Right renal cortex interstitium (tissue), 3 donors: ENCODE data around the gene KCNQ2. TPM values are rescaled to one million over a fixed set of nuclear protein-coding genes. Genes with fewer than 3 reads are reported as not detected.

Experiments used
- DNase-seq, 3 donors: peaks; one replicate each; pipeline ENCODE4 v3.0.0-alpha.2; 2013; ENCODE audit warnings: low read depth in 3 of 3, low spot score in 2 of 3
- polyA plus RNA-seq, 3 donors: library from polyadenylated mRNA; unstranded; fragments of 120-200 nt; gene quantifications; one replicate each; pipeline ENCODE4 v1.2.1, GENCODE V29; 2013; ENCODE audit not compliant: insufficient read length in 3 of 3

Gene KCNQ2
- polyA plus RNA-seq, 3 donors: 3.9 to 6.1 (median 4.9) TPM

DNA sequence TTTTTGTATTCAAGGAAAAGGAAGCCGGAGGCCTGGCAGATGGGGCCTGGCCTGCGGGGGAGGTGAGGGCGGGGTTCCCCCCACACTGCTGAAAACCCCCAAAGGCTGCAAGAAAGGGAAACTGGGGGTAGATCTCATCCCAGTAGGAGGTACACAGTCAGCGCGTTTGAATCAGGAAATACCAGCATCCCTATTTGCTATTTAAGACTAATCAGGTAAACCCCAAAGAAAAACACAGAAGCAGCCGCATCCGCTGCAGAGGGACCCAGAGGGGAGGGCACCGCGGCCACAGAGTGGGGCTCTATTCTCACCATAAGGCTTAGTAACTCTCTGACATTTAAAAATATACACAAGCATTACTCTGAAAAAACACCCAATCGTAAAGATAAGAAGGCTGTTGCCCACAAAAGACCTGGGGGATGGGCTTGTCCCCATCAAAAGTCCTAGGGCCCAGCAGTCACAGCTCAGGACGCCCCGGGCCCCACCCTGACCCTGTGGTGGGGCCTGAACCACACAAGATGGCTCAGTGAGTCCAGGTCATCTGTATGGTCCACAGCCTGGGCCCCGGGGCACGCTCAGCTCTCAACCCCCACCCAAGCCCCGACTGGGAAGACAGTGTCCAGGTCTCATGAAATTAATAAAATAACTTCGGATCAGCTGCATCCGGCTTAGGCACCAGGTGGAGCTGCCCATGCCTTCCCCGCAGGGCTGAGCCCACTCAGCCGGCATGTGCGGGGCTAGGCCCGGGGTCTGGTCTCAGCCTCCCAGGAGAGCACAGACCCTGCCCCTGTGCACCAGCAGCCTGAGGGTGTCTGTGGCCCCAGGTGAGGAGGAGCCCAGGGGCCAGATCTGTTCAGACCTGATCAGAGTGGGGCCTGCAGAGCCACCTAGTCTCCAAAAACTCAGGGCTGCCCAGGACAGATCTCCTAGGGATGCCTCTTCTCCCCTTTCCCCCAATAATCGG is 31.0 kb downstream of the KCNQ2 start:
- no peak for DNase-seq

DNA sequence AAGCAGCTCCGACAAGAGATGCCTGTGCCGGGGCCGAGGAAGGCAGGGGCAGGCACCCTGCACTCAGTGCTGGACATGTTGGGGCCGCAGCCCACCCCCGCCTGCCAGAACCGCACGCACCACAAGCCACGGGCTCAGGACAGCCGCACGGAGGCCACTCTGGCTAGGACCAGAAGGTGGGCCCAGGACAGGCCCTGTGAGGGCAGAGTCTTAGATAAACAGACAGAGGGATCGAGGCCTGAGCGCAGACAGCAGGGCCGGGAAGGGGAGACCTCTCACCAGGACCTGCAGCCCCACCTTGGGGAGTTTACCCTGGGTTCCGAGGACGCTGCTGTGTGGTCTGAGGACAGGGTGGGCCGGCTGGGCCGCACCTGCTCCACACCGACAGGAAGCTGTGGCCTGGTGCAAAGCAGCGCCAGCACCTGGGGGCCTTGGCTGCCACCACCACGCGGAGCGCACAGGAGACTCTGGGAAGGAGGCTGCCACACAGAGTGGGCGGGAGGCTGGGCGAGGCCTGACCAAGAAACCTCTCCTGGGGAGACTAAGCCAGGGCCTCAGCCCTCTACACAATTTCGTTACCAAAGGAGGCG is 32.0 kb downstream of the KCNQ2 start:
- no peak for DNase-seq

DNA sequence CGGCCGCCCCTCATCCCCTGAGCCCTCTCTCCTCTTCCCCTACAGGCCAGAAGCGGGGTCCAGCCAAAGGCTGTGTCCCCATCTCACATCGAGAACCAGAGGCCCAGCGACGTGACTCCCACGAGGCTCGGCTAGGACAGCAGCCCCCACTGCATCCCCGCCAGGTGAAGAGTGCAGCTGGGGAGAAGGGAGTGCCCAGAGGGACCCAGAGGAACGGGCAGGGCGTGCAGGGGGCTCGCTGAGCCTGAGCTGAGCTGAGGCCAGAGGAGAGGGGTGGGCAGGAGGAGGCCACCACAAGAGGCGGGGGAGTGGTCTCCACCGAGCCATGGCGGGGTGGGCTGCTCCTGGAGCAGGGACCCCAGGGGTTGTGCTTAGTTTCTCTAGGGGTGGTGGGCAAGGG is 32.6 kb downstream of the KCNQ2 start:
- DNase-seq: no peak

DNA sequence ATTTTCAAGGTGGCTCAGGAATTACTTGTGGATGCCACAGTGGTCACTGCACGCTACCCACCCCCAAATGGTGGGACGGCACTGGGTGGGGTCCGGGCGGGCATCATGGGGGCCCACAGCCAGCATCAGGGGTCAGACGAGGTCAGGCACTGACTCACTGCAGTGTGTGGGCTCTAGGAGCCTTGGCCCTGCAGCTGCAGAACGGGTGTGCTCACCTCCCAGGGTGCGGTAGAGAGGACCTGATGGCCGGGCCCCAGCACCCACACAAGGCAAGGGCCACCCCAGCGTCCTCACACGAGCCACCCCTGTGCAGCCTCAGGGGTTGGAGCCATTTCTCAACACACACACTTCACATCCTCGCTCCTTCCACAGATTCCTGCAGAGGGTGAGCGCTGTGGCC is 34.3 kb downstream of the KCNQ2 start:
- DNase-seq: no peak

DNA sequence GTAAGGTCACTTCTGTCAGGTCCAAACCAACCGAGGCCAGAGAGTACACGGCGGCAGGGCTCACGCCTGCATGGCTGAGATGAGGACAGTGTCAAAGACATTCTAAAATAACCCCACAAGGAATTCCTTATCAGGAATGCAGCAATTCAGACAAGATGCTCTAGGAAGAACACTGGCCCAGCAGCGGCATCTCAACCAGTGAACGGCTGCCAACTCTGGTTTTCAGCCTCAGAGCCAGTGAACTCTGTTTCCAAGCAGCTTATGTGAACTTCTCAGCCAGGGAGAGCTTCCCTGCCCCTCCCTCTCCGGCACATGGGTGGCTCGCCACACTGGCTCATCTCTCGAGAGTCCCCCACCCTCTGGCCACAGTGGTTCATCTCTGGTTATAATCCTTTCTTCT is 36.9 kb downstream of the KCNQ2 start:
- DNase-seq: no peak

DNA sequence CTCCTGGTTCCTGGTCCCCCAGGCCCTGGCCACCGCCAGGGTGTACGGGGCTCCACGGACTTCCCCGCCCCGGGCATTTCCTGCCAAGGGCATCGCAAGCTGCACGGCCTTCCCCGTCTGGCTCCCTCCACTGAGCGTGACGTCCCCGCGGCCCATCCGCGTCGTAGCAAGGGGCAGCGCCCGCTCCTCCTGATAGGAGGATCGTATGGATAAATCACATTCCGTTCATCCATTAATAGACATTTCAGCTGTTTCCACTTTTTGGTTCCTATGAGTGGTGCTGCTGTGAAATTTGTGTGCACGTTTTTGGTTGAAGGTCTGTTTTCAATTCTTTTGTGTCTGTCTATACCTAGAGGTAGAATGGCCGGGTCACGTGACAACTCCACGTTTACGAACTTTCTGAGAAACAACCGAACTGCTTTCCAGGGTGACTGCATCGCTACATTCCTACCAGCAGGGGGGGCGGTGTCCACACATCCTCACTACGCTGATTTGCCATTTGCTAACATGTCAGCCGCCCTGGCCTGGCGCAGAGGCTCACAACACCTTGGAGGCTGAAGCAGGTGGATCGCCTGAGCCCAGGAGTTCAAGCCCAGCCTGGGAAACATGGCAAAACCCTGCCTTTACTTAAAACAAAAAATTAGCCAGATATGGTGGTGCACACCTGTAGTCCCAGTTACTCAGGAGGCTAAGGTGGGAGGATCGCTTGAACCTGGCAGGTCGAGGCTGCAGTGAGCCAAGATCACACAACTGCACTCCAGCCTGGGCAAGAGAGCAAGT is 37.7 kb downstream of the KCNQ2 start:
- peak; percentile 36 to 67 (median 62) for DNase-seq

DNA sequence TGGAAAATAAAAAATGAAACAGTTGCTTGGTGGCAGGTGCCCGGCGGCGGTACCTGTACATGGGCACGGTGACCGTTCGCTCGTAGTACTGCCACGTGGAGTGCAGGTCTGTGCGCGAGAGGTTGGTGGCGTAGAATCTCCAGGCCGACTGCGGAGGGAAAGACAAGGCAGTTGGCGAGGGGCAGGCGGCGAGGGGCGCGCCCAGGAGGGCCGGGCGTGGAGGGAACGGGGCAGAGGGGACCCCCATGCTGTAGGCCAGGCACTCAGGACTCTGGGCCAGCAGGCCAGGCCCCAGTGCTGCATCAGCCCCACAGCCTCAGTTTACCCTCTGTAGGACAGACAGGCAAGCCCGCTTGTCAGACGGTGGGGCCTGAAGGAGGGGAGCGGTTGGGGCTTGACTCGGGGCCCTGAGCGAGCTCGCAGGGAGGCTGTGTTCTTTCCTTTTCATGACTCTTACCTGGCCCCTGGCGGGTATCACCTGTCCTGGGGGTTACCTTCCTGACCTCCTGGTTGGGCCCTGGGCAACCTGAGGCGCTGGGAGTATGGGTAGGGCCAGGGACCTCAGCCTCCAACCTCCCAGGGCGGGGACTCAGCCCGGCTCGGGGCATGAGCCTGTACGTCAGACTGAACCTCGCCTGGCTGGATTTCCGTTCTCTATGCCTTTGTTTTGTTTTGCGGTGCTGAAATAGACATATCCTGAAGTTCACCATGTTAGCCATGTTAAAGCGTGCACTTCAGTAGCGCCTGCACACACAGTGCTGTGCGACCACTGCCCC is 38.5 kb downstream of the KCNQ2 start:
- no peak for DNase-seq

DNA sequence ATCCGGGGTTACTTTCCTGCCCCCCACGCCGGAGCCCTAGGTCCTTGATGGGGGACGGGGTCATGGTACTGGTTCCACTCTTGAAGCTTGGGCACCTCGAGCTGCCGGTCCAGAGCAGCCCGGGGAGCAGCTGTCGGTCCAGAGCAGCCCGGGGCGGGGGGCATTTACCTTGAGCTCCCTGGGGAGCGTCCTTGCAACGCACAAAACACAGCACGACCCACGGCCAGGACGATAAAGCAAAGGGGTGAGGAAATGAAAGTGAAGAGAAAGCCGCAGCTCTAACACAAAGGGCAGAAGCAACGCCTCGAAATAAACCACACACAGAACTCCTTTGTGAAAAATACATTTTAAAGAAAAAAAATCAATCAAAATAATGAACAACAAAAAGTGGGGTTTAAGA is 39.1 kb downstream of the KCNQ2 start:
- no peak for DNase-seq

DNA sequence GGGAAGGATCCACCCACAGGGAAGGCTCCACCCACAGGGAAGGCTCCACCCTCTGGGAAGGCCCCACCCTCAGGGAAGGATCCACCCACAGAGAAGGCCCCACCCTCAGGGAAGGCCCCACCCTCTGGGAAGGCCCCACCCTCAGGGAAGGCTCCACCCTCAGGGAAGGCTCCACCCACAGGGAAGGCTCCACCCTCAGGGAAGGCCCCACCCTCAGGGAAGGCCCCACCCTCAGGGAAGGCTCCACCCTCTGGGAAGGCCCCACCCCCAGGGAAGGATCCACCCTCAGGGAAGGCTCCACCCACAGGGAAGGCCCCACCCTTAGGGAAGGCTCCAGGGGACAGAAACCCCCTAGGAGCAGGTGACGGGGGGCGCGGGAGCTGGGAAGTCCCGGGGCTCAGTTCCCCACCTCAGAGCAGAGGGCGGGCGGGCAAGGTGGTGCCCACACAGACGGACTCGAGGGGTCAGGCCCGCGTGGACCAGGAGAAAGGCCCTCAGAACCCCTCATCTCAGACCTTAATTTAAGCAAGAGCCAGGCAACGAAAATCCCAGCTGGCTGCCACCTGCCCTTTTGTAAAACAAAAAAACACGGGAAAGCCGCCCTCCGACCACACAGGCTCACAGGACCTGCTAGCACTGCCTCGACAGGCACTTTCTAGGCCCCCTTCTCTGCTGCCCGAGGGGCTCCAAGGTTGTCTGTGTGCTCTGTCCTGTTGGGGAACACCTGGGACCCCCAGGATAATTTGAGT is 39.7 kb downstream of the KCNQ2 start:
- DNase-seq: no peak

DNA sequence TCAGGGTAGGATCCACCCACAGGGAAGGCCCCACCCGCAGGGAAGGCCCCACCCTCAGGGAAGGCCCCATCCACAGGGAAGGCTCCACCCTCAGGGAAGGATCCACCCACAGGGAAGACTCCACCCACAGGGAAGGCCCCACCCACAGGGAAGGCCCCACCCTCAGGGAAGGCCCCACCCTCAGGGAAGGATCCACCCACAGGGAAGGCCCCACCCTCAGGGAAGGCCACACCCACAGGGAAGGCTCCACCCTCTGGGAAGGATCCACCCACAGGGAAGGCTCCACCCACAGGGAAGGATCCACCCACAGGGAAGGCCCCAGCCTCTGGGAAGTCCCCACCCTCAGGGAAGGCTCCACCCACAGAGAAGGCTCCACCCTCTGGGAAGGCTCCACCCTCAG is 40.5 kb downstream of the KCNQ2 start:
- no peak for DNase-seq

DNA sequence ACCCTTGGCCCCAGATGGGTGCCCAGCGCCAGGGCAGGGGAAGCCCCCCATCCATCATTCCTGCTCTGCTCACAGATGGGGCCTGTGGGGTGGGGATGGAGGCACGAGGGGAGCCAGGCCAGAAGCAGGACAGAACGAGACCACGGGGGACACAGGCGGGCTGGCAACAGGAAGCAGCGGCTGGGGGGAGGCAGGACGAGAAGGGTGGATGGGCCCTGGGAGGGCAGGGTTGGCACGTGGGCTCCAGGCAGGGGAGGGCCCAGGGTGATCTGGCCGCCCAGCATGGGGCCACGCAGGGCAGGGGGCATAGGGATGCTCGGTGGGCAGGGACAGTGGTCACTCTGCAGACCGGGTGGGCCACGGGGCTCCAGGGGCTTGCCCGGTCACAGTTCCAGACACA is 41.6 kb downstream of the KCNQ2 start:
- DNase-seq: no peak

DNA sequence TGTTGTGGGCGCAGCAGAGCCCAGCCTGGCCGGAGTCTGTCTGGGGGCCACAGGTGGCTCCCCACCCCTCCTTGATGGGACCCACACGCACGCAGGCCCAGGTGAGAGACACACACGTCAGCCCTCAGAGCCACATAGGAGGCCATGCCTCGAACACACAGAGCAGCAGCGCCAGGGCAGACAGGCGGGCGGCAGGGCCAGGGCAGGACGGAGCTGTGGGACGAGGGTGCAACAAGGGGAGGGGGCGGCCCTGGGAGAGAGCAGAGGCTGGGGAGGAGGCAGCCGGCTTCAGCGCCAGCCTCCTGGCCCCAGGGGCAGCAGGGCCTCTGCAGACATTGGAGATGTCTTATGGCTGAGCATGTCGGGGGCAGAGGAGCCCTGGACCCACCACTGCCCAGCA is 42.5 kb downstream of the KCNQ2 start:
- DNase-seq: no peak

DNA sequence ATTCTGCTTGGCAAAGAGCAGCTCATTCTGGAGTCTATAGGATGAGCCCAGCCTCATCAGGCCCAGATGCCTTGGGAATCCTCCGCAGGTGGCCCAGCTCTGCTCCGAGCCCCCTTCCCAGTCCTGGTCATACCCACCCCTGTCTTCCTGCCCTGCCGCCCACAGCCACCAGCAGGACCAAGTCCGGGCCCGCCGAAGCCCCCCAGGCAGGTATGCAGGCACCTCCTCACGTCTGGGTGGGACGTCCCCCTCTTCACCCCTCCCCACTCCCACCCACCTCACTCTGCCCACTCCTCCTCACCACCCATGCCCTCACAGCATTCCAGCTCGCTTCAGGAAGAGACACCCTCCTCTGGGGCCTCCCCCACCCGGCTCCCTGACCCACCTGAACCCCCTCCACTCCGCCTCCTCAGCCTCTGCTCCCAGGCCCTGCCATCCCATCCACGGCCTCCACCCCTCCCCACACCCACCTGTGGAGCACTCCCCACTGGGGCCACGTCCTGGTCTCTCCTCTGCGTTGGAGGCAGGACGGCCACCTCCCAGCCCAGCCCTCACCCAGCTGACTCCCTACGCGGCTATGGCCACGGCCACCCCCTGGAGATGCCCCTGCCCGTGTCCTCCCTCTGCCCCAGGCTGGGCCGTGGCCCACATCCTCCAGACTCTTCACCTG is 43.4 kb downstream of the KCNQ2 start:
- DNase-seq: no peak

DNA sequence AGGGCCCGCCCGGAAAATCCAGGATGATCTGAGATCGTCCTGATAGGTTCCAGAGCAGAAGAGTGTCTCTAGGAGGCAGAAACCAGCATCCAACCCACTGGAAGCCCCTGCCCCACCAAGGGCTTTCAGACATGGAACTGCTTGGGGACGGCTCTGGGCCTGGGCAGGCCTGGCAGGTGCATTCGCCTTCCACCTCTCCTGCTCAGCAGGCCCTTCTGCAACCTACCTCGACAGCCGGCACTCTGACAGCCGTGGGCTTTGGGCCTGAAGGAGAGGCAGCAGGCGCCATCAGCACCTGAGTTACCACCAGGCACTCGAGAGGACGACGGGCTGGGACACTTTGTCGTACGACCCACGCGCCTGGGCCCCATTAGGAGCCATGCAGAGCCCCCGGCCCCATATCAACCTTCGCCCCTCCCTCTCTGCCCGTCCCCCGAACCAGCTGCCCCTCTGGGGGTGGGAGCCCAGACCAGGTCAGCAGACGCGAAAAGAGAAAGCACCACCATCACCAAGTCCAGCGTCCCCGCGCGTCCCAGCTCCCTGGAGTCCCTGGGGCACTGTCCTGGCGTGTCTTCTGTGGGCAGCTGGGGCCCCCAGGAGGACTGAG is 44.6 kb downstream of the KCNQ2 start:
- no peak for DNase-seq

DNA sequence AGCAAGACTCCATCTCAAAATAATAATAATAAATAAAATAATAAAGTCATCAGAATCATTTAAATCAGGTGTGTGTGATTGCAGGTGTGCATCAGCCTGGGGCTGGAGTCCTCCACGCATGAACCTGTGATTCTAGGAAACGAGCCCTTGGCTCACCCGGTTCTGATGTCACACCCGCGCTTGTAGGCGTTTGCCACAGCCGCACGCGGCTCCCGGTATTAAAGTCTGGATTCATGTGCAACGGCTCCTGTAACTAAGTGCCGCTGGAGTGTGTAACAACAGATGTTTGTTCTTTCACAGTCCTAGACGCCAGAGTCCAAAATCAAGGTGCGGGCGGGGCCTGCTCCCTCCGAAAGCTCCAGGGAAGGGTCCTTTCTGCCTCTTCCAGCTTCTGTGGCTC is 45.2 kb downstream of the KCNQ2 start:
- DNase-seq: no peak

DNA sequence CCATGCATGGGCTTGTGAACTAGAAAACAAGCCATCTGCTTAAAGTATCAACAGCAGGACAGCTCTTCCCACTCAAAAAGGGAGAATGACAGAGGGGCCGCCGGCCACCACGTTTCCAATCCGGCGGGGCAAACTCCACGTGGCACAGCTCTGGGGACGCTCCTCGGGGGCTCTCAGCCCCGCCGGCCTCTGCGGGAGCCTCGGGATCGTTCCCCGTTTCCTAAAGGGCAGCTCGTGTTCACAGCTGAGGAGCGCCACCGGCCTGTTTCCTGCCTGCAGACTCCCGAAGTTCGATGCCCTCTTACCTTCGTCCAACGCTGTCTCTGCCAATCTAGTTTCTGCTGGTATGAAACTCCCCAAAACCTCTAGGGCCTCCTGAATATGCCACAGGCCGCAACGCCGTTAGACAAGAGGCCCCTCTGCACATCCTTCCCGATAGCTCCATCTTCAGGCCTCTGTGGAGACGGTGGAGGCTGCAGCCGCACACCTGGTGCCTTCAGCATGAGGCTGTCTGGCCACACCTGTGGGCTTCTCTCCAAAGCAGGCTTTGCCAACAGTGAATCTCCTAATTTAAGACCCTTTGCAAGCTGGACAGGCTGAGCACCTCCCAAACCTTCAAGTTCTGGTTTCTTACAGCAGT is 46.5 kb downstream of the KCNQ2 start:
- DNase-seq: no peak

DNA sequence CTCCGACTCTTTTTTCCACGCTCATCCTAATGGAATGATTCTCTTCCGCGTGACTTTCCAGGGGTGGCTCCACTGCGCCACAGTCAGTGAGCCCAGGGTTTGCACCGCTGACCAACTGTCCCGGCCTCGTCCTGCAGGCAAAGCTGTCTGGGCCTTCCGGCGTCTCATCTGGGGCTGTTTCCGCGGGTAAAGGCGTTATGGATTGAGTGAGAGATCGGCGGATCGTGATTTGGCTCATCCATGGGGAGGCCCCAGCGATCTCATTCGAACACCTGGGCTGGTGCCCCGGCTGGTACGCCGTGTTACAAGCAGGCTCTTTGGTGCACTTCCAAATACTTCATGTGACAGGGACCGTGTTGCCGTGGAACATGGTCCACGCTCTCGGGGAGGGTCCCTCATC is 47.8 kb downstream of the KCNQ2 start:
- no peak for DNase-seq

DNA sequence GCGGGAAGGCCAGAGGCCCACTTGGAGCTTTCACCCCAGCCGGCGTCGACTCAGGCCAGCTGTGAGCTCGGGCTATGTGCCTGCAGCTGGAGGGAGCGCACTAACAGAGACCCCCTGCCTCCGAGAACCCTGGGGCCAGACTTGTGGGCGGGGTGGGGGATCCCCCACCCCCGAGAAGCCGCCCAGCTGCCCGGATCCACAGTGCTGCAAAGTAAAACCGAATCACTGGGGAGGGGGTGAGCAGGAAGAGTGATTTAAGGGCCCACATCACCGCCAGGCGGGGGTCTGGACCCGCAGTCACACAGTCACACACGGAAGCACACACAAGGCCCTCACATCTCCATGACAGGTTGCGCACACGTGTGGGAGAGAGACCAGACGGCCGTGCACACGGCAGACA is 48.7 kb downstream of the KCNQ2 start:
- no peak for DNase-seq

DNA sequence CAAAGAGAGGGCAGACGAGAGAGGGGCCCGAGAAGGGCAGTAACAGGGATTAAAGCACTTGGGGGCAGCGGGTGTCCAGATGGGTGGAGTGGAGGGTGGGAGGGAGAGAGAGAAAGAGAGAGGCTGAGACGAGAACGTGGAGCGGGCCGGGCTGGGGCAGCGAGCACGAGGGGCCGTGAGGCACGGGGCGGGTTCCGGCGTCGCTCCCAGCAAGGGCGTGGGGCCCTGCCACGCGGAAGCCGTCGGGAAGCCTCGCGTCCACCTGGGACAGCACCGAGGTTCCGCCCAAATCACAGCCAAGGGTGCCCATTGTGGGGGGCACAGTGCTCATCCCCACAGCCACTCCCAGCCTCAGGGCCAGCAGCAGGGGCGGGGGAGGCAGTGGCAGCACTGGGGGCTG is 49.8 kb downstream of the KCNQ2 start:
- no peak for DNase-seq
